K562 (cell line): ENCODE measurements around the gene C17orf50. TPM values are rescaled to one million over a fixed set of nuclear protein-coding genes. Genes with fewer than 3 reads are reported as not detected.

Experiments
- BACH1 ChIP-seq: fragments of 200-800 bp; sonication (Bioruptor generic); IDR thresholded peaks from 2 replicates; pipeline ENCODE4 v1.6.1; 2016; ENCODE audit warnings: missing genetic modification characterization, missing compliant biosample characterization
- BCL6 ChIP-seq: fragments of 250-450 bp; sonication (Bioruptor Pico); IDR thresholded peaks from 2 replicates; pipeline ENCODE4 v1.4.0; 2020
- CBX1 ChIP-seq: sonication (generic); IDR thresholded peaks from 2 replicates; pipeline ENCODE4 v1.6.1; 2016; ENCODE audit warnings: antibody characterized with exemption, low read depth, mild to moderate bottlenecking
- ELF2 ChIP-seq: fragments of 250-450 bp; sonication (Bioruptor Pico); IDR thresholded peaks from 2 replicates; pipeline ENCODE4 v1.5.0; 2021; ENCODE audit warnings: mild to moderate bottlenecking
- MAFK ChIP-seq: IDR thresholded peaks from 2 replicates; pipeline ENCODE4 v1.6.1; 2011; ENCODE audit warnings: low read length, improper control_type of control experiment
- MCM2 ChIP-seq: fragments of 450-650 bp; IDR thresholded peaks from 2 replicates; pipeline ENCODE4 v1.6.1; 2017; ENCODE audit warnings: low read depth, mild to moderate bottlenecking
- MTF1 ChIP-seq: fragments of 250-450 bp; sonication (Bioruptor Pico); IDR thresholded peaks from 2 replicates; pipeline ENCODE4 v1.9.0; 2021; ENCODE audit warnings: moderate library complexity, mild to moderate bottlenecking, inconsistent platforms, borderline replicate concordance
- OTX1 ChIP-seq: fragments of 450-650 bp; formaldehyde crosslinking; IDR thresholded peaks from 2 replicates; pipeline ENCODE4 v1.4.0; 2022; ENCODE audit warnings: mild to moderate bottlenecking
- PML ChIP-seq: IDR thresholded peaks from 2 replicates; pipeline ENCODE4 v1.6.1; 2012; ENCODE audit warnings: low read length, inconsistent platforms
- RFX7 ChIP-seq: fragments of 250-450 bp; sonication (Bioruptor Pico); IDR thresholded peaks from 2 replicates; pipeline ENCODE4 v1.5.1; 2021; ENCODE audit warnings: mild to moderate bottlenecking
- SMAD1 ChIP-seq: fragments of 150-350 bp; IDR thresholded peaks from 2 replicates; pipeline ENCODE4 v1.6.1; 2014; ENCODE audit warnings: low read length, low read depth; ENCODE audit not compliant: partially characterized antibody
- SOX6 ChIP-seq: fragments of 450-650 bp; IDR thresholded peaks from 2 replicates; pipeline ENCODE4 v1.6.1; 2014; ENCODE audit warnings: mild to moderate bottlenecking
- TCF7L2 ChIP-seq: fragments of 150-350 bp; IDR thresholded peaks from 2 replicates; pipeline ENCODE4 v1.6.1; 2016; ENCODE audit warnings: low read depth, mild to moderate bottlenecking, low read length, moderate library complexity
- TFE3 ChIP-seq: fragments of 450-650 bp; formaldehyde crosslinking; IDR thresholded peaks from 2 replicates; pipeline ENCODE4 v1.4.0; 2020; ENCODE audit warnings: mild to moderate bottlenecking, mixed read lengths
- U2AF2 ChIP-seq: fragments of 200-400 bp; formaldehyde crosslinking; optimal IDR thresholded peaks from 2 replicates; pipeline ENCODE3; 2017; ENCODE audit warnings: low read depth, mild to moderate bottlenecking, low read length
- polyA plus RNA-seq, 8 experiments: library from polyadenylated mRNA; depleted of rRNA in 4 of 8; stranded (reverse) in 5 of 8; unstranded in 3 of 8; fragments of >200 nt; fragmentation: Nextera tagmentation in 2 of 8; fragmentation: Illumina TruSeq in 1 of 8; extraction: Ambion mirVana in 2 of 8; extraction: Trizol in 1 of 8; gene quantifications; 2 replicates each; pipeline versions ENCODE4 v1.2.1 to v1.2.3, GENCODE V29; 2011 to 2014; ENCODE audit warnings: inconsistent platforms in 1 of 8, missing spikeins in 1 of 8
- total RNA-seq, 7 experiments: library from RNA; depleted of rRNA in 6 of 7; stranded (reverse); fragments of >200 nt in 6 of 7; fragmentation: Illumina TruSeq in 2 of 7; extraction: Trizol in 2 of 7; gene quantifications; 2 replicates each; pipeline versions ENCODE4 v1.2.1 to v1.2.3, GENCODE V29; 2011 to 2021; ENCODE audit warnings: low replicate concordance in 1 of 7
- TF ChIP-seq, protein P1 (sequence below): fragments of 200-800 bp; sonication (Bioruptor generic); IDR thresholded peaks from 2 replicates; pipeline ENCODE4 v1.6.1; 2017; ENCODE audit warnings: missing genetic modification characterization, missing compliant biosample characterization
- TF ChIP-seq, protein P2 (sequence below), 2 experiments: fragments of 450-650 bp; IDR thresholded peaks; 2 replicates each; pipeline ENCODE4 v1.6.1; 2018; ENCODE audit warnings: mild to moderate bottlenecking in 2 of 2, low read depth in 1 of 2; ENCODE audit not compliant: partially characterized antibody in 2 of 2
- TF ChIP-seq, protein P3 (sequence below): fragments of 450-650 bp; IDR thresholded peaks from 2 replicates; pipeline ENCODE4 v1.6.1; 2016
- TF ChIP-seq, protein P4 (sequence below): sonication (generic); formaldehyde crosslinking; IDR thresholded peaks from 2 replicates; pipeline ENCODE4 v1.8.0; 2022; ENCODE audit warnings: mild to moderate bottlenecking, missing genetic modification reagents

Gene C17orf50
- total and polyA plus RNA-seq, 9 of the 15 experiments (the other 6 are each of a cell fraction or from before 2014, with no cell fraction given), result not detected

DNA sequence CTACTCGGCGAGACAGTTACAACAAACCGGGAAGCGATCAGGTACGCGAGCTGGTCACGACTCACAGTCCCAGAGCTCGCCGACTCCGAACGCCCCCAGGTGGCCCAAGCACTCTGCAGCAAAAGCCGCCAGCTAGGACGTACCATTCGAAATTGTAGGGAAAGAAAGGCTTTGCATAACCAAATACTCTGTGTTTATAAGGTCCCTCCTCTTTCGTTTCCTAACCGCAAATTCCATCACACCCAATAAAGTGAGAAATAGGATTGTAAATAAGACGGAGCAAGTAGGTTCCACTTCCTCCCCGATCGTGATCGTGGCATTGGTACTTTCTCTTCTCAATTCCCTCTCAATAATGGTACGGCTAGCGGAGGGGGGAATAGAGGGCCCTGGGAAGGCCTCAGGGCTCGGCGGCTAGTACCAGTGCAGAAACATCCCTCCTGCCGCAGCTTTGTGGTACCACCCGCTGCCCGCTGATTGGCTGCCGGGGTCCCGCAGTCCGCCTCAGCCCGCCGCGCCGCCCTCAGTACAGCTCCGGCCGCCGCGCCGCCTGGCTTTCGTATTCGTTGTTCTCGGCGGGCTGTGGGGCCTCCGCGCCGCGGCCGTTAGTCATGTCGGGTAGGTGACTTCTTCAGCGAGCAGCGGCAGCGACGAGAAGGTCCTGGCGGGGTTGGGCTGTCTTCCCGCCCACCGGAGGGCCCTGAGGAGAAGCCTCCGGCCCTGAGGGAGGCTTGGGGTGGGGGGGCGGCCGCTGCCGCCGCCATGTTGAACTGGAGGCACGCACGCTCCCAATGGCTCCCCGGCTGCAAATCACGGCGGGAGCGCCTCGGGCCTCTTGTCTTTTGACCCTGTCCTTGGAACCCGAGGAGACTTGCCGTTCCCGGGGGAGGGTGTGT, 48.5 kb downstream of the C17orf50 start, which contains the start of gene TAF15 (continued):
- TF ChIP-seq TFE3 (CRISPR knock-in tag) (no peak), MAFK (no peak), ELF2 (CRISPR knock-in tag) (no peak), BACH1 (tag) (no peak), CBX1 (peak; percentile 61; the same call in 1 of the 2 replicates), TCF7L2 (peak; percentile 99), PML (peak; percentile 94), U2AF2 (no peak), SMAD1 (peak; percentile 68), BCL6 (CRISPR knock-in tag) (no peak), SOX6 (no peak; the same call in 1 of the 2 replicates), RFX7 (CRISPR knock-in tag) (no peak), OTX1 (peak; percentile 93), MTF1 (CRISPR knock-in tag) (no peak), MCM2 (no peak)
- TF ChIP-seq, protein P1, sequence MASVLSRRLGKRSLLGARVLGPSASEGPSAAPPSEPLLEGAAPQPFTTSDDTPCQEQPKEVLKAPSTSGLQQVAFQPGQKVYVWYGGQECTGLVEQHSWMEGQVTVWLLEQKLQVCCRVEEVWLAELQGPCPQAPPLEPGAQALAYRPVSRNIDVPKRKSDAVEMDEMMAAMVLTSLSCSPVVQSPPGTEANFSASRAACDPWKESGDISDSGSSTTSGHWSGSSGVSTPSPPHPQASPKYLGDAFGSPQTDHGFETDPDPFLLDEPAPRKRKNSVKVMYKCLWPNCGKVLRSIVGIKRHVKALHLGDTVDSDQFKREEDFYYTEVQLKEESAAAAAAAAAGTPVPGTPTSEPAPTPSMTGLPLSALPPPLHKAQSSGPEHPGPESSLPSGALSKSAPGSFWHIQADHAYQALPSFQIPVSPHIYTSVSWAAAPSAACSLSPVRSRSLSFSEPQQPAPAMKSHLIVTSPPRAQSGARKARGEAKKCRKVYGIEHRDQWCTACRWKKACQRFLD (CRISPR knock-in tag), result no peak; the same call in 1 of the 2 replicates
- TF ChIP-seq, protein P2, sequence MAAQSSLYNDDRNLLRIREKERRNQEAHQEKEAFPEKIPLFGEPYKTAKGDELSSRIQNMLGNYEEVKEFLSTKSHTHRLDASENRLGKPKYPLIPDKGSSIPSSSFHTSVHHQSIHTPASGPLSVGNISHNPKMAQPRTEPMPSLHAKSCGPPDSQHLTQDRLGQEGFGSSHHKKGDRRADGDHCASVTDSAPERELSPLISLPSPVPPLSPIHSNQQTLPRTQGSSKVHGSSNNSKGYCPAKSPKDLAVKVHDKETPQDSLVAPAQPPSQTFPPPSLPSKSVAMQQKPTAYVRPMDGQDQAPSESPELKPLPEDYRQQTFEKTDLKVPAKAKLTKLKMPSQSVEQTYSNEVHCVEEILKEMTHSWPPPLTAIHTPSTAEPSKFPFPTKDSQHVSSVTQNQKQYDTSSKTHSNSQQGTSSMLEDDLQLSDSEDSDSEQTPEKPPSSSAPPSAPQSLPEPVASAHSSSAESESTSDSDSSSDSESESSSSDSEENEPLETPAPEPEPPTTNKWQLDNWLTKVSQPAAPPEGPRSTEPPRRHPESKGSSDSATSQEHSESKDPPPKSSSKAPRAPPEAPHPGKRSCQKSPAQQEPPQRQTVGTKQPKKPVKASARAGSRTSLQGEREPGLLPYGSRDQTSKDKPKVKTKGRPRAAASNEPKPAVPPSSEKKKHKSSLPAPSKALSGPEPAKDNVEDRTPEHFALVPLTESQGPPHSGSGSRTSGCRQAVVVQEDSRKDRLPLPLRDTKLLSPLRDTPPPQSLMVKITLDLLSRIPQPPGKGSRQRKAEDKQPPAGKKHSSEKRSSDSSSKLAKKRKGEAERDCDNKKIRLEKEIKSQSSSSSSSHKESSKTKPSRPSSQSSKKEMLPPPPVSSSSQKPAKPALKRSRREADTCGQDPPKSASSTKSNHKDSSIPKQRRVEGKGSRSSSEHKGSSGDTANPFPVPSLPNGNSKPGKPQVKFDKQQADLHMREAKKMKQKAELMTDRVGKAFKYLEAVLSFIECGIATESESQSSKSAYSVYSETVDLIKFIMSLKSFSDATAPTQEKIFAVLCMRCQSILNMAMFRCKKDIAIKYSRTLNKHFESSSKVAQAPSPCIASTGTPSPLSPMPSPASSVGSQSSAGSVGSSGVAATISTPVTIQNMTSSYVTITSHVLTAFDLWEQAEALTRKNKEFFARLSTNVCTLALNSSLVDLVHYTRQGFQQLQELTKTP (IDR thresholded peaks at IDR 0.05; ENCODE audit: low read depth in 1 of 2, partially characterized antibody in 2 of 2), result peak in 1 of 2 experiments; percentile 65
- TF ChIP-seq, protein P3, sequence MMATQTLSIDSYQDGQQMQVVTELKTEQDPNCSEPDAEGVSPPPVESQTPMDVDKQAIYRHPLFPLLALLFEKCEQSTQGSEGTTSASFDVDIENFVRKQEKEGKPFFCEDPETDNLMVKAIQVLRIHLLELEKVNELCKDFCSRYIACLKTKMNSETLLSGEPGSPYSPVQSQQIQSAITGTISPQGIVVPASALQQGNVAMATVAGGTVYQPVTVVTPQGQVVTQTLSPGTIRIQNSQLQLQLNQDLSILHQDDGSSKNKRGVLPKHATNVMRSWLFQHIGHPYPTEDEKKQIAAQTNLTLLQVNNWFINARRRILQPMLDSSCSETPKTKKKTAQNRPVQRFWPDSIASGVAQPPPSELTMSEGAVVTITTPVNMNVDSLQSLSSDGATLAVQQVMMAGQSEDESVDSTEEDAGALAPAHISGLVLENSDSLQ, result 0 out of 2 replicates have a peak, but pooled peaks have one; percentile 54
- TF ChIP-seq, protein P4, sequence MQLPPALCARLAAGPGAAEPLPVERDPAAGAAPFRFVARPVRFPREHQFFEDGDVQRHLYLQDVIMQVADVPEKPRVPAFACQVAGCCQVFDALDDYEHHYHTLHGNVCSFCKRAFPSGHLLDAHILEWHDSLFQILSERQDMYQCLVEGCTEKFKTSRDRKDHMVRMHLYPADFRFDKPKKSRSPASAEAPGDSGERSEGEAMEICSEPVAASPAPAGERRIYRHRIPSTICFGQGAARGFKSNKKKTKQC (CRISPR knock-in tag), result 0 out of 2 replicates have a peak, but pooled peaks have one; percentile 51
